GM23338 (cell line): ENCODE results near the gene PUDP. TPM values are rescaled to one million over a fixed set of nuclear protein-coding genes. Genes with fewer than 3 reads are reported as not detected.
A peak's percentile ranks its signal among the peaks of the same experiment; 100 is the strongest.

Source experiments
- ATAC-seq: fragments of 200-7000 bp; cut with Tn5 transposase; 3 replicates; pipeline ENCODE4 v1.9.1; 2020
- DNase-seq: peaks from one replicate; pipeline ENCODE4 v3.0.0-alpha.2; 2015; ENCODE audit warnings: low spot score
- H2AFZ ChIP-seq: fragments of 200-600 bp; sonication (generic); 2 replicates; pipeline ENCODE4 v1.8.0; 2016; ENCODE audit warnings: antibody characterized with exemption, mild to moderate bottlenecking, moderate library complexity
- H3F3A ChIP-seq: fragments of 200-600 bp; sonication (generic); replicated peaks from 2 replicates; pipeline ENCODE4 v1.8.0; 2017; ENCODE audit warnings: antibody characterized with exemption, mixed run types, low read depth
- H3K27ac ChIP-seq: fragments of 200-600 bp; sonication (generic); 2 replicates; pipeline ENCODE4 v1.6.1; 2016; ENCODE audit warnings: low read depth
- H3K27me3 ChIP-seq: fragments of 200-600 bp; sonication (generic); 2 replicates; pipeline ENCODE4 v1.8.0; 2016; ENCODE audit warnings: mild to moderate bottlenecking, mixed run types, moderate library complexity; ENCODE audit not compliant: insufficient read depth
- H3K36me3 ChIP-seq: fragments of 200-600 bp; sonication (generic); 2 replicates; pipeline ENCODE4 v1.8.0; 2016; ENCODE audit warnings: mild to moderate bottlenecking; ENCODE audit not compliant: insufficient read depth
- H3K4me1 ChIP-seq: fragments of 200-600 bp; sonication (generic); 2 replicates; pipeline ENCODE4 v1.8.0; 2016; ENCODE audit warnings: mild to moderate bottlenecking, moderate library complexity; ENCODE audit not compliant: insufficient read depth
- H3K4me2 ChIP-seq: fragments of 200-600 bp; sonication (generic); 2 replicates; pipeline ENCODE4 v1.7.1; 2017; ENCODE audit warnings: mixed run types
- H3K4me3 ChIP-seq: fragments of 200-600 bp; sonication (generic); 2 replicates; pipeline ENCODE4 v1.6.1; 2016; ENCODE audit warnings: mixed run types
- H3K79me2 ChIP-seq: fragments of 200-600 bp; sonication (generic); replicated peaks from 2 replicates; pipeline ENCODE4 v1.8.0; 2017; ENCODE audit warnings: mild to moderate bottlenecking; ENCODE audit not compliant: insufficient read depth
- H3K9me2 ChIP-seq: fragments of 200-600 bp; sonication (generic); 2 replicates; pipeline ENCODE4 v1.8.0; 2017; ENCODE audit not compliant: insufficient read depth
- H4K20me1 ChIP-seq: fragments of 200-600 bp; sonication (generic); replicated peaks from 2 replicates; pipeline ENCODE4 v1.8.0; 2017; ENCODE audit warnings: mild to moderate bottlenecking; ENCODE audit not compliant: insufficient read depth
- H3K27ac Mint-ChIP-seq: 2 replicates; pipeline ENCODE4 v1.8.0; 2020; ENCODE audit warnings: inconsistent platforms, mild to moderate bottlenecking, moderate library complexity, mixed read lengths
- H3K27me3 Mint-ChIP-seq: 3 replicates; pipeline ENCODE4 v1.8.0; 2022; ENCODE audit warnings: low read depth, mild to moderate bottlenecking, moderate library complexity, mixed read lengths, inconsistent platforms; ENCODE audit not compliant: insufficient read depth, poor library complexity
- H3K36me3 Mint-ChIP-seq: 3 replicates; pipeline ENCODE4 v1.8.0; 2021; ENCODE audit warnings: low read depth, mild to moderate bottlenecking, inconsistent platforms, moderate library complexity, mixed read lengths
- H3K4me1 Mint-ChIP-seq: 3 replicates; pipeline ENCODE4 v1.8.0; 2020; ENCODE audit warnings: mild to moderate bottlenecking, inconsistent platforms, mixed read lengths
- H3K4me3 Mint-ChIP-seq: 3 replicates; pipeline ENCODE4 v1.8.0; 2021; ENCODE audit warnings: moderate library complexity, mild to moderate bottlenecking, inconsistent platforms, mixed read lengths
- H3K9me3 Mint-ChIP-seq: 3 replicates; pipeline ENCODE4 v1.8.0; 2020; ENCODE audit warnings: moderate library complexity, mild to moderate bottlenecking, inconsistent platforms, mixed read lengths
- CTCF ChIP-seq, 2 experiments: fragments of 200-600 bp in 1 of 2; sonication (generic) in 1 of 2; conservative IDR thresholded peaks; 2 replicates each; pipeline versions ENCODE4 v1.5.1 to v1.6.1; 2016 to 2017; ENCODE audit warnings: antibody characterized with exemption in 2 of 2, low read depth in 2 of 2, mild to moderate bottlenecking in 2 of 2, moderate library complexity in 1 of 2
- EZH2 ChIP-seq: fragments of 200-600 bp; sonication (generic); IDR thresholded peaks from one replicate; pipeline ENCODE4 v1.8.0; 2017; ENCODE audit warnings: antibody characterized with exemption, mild to moderate bottlenecking, low read depth; ENCODE audit not compliant: unreplicated experiment
- NANOG ChIP-seq: IDR thresholded peaks from 2 replicates; pipeline ENCODE4 v1.6.1; 2016; ENCODE audit warnings: antibody characterized with exemption, borderline replicate concordance
- POLR2AphosphoS5 ChIP-seq: IDR thresholded peaks from 2 replicates; pipeline ENCODE4 v1.6.1; 2016; ENCODE audit warnings: antibody characterized with exemption, low read depth
- ZNF114 ChIP-seq: fragments of 250-450 bp; sonication (Bioruptor Pico); IDR thresholded peaks from 2 replicates; pipeline ENCODE4 v1.5.0; 2020; ENCODE audit warnings: mild to moderate bottlenecking, moderate library complexity
- polyA plus RNA-seq: library from polyadenylated mRNA; unstranded; fragments of >200 nt; fragmentation: Nextera tagmentation; extraction: Ambion mirVana; gene quantifications from 2 replicates; pipeline ENCODE4 v1.2.1, GENCODE V29; 2016
- total RNA-seq: library from RNA; depleted of rRNA; stranded (reverse); fragments of >200 nt; shearing (Covaris generic); gene quantifications from 2 replicates; pipeline ENCODE4 v1.2.3, GENCODE V29; 2014
- TF ChIP-seq, protein P1 (sequence below): fragments of 250-450 bp; sonication (Bioruptor Pico); IDR thresholded peaks from 2 replicates; pipeline ENCODE4 v1.5.0; 2020; ENCODE audit warnings: mild to moderate bottlenecking, moderate library complexity

The PUDP gene
- total and polyA plus RNA-seq, 2 experiments from 2014 or later = 17.2 to 22.4 TPM

DNA sequence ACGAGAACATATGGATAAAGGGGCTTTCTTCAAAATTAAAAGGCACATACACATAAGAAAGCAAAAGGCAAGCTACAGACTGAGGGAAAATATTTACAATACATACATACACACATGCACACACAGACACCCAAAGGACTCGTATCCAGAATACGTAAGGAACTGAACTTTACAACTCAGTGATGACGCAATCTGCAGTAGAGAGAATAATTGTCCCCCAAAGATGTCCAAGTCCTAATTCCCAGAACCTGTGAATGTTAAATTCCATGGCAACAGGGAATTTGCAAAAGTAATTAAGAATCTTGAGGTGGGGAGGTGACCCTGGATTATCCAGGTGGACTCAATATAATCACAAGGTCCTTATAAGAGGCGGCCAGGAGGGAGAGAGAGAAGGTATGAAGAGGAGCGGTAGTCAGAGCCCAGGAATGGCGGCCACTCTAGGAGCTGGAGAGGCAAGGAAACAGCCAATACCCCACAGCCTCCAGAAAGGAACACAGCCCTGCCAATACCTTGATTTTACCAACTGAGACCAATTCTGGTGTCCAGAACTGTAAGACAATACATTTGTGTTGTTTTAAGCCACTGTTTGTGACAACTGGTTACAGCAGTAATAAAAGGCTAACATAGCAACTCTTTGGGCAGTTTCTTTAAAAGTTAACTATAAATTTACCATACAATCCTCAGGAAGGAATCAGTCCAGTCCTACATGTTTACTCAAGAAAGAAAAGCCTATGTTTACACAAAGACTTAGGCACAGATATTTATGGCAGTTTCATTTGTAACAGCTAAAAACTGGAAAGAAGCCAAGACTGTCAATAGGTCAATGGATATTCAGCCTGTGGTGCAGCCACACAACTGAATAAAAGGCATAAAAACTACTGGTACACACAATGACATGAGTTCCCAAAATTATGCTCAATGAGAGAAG lies 27.7 kb downstream of the PUDP start (continued):
- TF ChIP-seq, protein P1, sequence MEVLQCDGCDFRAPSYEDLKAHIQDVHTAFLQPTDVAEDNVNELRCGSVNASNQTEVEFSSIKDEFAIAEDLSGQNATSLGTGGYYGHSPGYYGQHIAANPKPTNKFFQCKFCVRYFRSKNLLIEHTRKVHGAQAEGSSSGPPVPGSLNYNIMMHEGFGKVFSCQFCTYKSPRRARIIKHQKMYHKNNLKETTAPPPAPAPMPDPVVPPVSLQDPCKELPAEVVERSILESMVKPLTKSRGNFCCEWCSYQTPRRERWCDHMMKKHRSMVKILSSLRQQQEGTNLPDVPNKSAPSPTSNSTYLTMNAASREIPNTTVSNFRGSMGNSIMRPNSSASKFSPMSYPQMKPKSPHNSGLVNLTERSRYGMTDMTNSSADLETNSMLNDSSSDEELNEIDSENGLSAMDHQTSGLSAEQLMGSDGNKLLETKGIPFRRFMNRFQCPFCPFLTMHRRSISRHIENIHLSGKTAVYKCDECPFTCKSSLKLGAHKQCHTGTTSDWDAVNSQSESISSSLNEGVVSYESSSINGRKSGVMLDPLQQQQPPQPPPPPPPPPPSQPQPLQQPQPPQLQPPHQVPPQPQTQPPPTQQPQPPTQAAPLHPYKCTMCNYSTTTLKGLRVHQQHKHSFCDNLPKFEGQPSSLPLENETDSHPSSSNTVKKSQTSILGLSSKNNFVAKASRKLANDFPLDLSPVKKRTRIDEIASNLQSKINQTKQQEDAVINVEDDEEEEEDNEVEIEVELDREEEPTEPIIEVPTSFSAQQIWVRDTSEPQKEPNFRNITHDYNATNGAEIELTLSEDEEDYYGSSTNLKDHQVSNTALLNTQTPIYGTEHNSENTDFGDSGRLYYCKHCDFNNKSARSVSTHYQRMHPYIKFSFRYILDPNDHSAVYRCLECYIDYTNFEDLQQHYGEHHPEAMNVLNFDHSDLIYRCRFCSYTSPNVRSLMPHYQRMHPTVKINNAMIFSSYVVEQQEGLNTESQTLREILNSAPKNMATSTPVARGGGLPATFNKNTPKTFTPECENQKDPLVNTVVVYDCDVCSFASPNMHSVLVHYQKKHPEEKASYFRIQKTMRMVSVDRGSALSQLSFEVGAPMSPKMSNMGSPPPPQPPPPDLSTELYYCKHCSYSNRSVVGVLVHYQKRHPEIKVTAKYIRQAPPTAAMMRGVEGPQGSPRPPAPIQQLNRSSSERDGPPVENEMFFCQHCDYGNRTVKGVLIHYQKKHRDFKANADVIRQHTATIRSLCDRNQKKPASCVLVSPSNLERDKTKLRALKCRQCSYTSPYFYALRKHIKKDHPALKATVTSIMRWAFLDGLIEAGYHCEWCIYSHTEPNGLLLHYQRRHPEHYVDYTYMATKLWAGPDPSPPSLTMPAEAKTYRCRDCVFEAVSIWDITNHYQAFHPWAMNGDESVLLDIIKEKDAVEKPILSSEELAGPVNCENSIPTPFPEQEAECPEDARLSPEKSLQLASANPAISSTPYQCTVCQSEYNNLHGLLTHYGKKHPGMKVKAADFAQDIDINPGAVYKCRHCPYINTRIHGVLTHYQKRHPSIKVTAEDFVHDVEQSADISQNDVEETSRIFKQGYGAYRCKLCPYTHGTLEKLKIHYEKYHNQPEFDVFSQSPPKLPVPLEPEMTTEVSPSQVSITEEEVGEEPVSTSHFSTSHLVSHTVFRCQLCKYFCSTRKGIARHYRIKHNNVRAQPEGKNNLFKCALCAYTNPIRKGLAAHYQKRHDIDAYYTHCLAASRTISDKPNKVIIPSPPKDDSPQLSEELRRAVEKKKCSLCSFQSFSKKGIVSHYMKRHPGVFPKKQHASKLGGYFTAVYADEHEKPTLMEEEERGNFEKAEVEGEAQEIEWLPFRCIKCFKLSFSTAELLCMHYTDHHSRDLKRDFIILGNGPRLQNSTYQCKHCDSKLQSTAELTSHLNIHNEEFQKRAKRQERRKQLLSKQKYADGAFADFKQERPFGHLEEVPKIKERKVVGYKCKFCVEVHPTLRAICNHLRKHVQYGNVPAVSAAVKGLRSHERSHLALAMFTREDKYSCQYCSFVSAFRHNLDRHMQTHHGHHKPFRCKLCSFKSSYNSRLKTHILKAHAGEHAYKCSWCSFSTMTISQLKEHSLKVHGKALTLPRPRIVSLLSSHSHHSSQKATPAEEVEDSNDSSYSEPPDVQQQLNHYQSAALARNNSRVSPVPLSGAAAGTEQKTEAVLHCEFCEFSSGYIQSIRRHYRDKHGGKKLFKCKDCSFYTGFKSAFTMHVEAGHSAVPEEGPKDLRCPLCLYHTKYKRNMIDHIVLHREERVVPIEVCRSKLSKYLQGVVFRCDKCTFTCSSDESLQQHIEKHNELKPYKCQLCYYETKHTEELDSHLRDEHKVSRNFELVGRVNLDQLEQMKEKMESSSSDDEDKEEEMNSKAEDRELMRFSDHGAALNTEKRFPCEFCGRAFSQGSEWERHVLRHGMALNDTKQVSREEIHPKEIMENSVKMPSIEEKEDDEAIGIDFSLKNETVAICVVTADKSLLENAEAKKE (CRISPR knock-in tag) = no peak
- TF ChIP-seq NANOG (no peak), ZNF114 (CRISPR knock-in tag) (no peak), EZH2 (no peak), POLR2AphosphoS5 (no peak)

DNA sequence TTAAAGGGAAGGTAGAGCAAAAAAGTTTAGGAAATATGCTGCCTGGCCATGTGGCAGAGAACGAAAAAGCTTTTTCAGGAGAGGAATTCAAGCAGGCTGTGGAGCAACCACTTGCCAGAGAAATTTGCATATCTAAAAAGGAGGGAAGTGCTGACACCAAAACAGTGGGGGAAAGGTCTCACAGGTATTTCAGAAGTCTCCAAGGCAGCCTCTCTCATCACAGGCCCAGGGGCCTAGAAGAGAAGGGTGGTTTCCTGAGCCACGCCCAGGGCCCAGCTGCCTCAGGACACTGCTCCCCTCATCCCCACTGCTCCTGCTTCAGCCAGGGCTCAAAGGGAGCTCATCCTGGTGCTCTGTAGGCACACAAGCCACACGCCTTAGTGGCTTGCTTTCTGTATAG lies 30.4 kb downstream of the PUDP start:
- DNase-seq (peak; percentile 30), ATAC-seq (peak; percentile 93)
- Histone ChIP-seq H3F3A (no peaks in the 10 kb centered on the region), H3K79me2 (peaks cover 11% of the 10 kb centered on the region), H3K4me1 (peaks cover 22% of the 10 kb centered on the region), H3K9me2 (no peaks in the 10 kb centered on the region), H3K4me3 (no peak overlapping the region), H4K20me1 (no peaks in the 10 kb centered on the region), H3K27ac (peak overlapping the region; percentile 72; the same call in 1 of the 2 replicates), H3K4me2 (0 out of 2 replicates have a peak overlapping the region, but pooled peaks have one; percentile 23), H2AFZ (no peak overlapping the region), H3K27me3 (no peaks in the 10 kb centered on the region), H3K36me3 (no peaks in the 10 kb centered on the region)
- peaks cover 8% of the 10 kb centered on the region; the same call in 1 of the 3 replicates for H3K36me3 Mint-ChIP-seq
- H3K27ac Mint-ChIP-seq = no peak overlapping the region
- no peaks in the 10 kb centered on the region; the same call in 2 of the 3 replicates for H3K9me3 Mint-ChIP-seq
- H3K4me3 Mint-ChIP-seq = no peak overlapping the region
- H3K4me1 Mint-ChIP-seq = peaks cover 30% of the 10 kb centered on the region
- no peaks in the 10 kb centered on the region for H3K27me3 Mint-ChIP-seq
- TF ChIP-seq ZNF114 (CRISPR knock-in tag) (no peak), CTCF (conservative IDR thresholded peaks at IDR 0.05; ENCODE audit: low read depth in 2 of 2) (no peak), NANOG (no peak)
